HFF-Myc (cell line): ENCODE measurements around the gene TRDN.
"Not testable (repeated sequence)": the region's sequence is repeated elsewhere in the genome, so short reads cannot be mapped to it uniquely, and the experiment has no call there.

Experiments
- DNase-seq: peaks from one replicate; pipeline ENCODE4 v3.0.0-alpha.2; 2011; ENCODE audit warnings: low read depth; ENCODE audit errors: extremely low read depth
- H3K4me3 ChIP-seq: replicated peaks from 2 replicates; pipeline ENCODE4 v1.5.1; 2011; ENCODE audit warnings: low read depth, mild to moderate bottlenecking, control low read depth, low read length
- CTCF ChIP-seq: IDR thresholded peaks from 2 replicates; pipeline ENCODE4 v1.5.1; 2012; ENCODE audit warnings: mild to moderate bottlenecking, low read depth, low read length, control low read depth; ENCODE audit errors: missing control alignments

TRDN gene

GRCh38 chr6:123588546-123588895, 48.2 kb downstream of the TRDN start:
- TF ChIP-seq CTCF, result no peak

GRCh38 chr6:123587838-123588545, 48.8 kb downstream of the TRDN start:
- no peak for DNase-seq
- TF ChIP-seq CTCF, result no peak
- H3K4me3 ChIP-seq, result no peak overlapping the region

More at GRCh38 chr6:123588546-123588895, 48.2 kb downstream of the TRDN start:
- DNase-seq, result no peak
- H3K4me3 ChIP-seq, result no peak overlapping the region

GRCh38 chr6:123587407-123587806, 49.3 kb downstream of the TRDN start:
- not testable (repeated sequence) for DNase-seq, H3K4me3 ChIP-seq

GRCh38 chr6:123580331-123580730, 56.4 kb downstream of the TRDN start:
- H3K4me3 ChIP-seq, result no peak overlapping the region
- TF ChIP-seq CTCF, result no peak
- no peak for DNase-seq

- DNase-seq, result no peak
- no peak overlapping the region for H3K4me3 ChIP-seq
- no peak for TF ChIP-seq CTCF
These were observed 61.6 kb downstream of the TRDN start for GRCh38 chr6:123575188-123575587.

GRCh38 chr6:123570813-123571684, 65.7 kb downstream of the TRDN start:
- DNase-seq, result no peak
- H3K4me3 ChIP-seq, result no peak overlapping the region

More at GRCh38 chr6:123570813-123571684, 65.7 kb downstream of the TRDN start:
- TF ChIP-seq CTCF, result no peak
